Activated T-cell treated with anti-CD3 and anti-CD28 coated beads for 48 hours (primary cell): Measurements from ENCODE around the gene NUP58.

ENCODE experiments used
- DNase-seq: peaks from one replicate; pipeline ENCODE4 v3.0.0-alpha.2; 2020; ENCODE audit warnings: low read depth

The NUP58 gene, protein sequence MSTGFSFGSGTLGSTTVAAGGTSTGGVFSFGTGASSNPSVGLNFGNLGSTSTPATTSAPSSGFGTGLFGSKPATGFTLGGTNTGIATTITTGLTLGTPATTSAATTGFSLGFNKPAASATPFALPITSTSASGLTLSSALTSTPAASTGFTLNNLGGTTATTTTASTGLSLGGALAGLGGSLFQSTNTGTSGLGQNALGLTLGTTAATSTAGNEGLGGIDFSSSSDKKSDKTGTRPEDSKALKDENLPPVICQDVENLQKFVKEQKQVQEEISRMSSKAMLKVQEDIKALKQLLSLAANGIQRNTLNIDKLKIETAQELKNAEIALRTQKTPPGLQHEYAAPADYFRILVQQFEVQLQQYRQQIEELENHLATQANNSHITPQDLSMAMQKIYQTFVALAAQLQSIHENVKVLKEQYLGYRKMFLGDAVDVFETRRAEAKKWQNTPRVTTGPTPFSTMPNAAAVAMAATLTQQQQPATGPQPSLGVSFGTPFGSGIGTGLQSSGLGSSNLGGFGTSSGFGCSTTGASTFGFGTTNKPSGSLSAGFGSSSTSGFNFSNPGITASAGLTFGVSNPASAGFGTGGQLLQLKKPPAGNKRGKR

GRCh38 chr13:25301347-25302113 lies at the start of gene NUP58:
Gene NUP58 (plus strand): TSS chr13:25301625. CDS start chr13:25301774, 149 bp downstream.
- peak; percentile 91 for DNase-seq

DNA sequence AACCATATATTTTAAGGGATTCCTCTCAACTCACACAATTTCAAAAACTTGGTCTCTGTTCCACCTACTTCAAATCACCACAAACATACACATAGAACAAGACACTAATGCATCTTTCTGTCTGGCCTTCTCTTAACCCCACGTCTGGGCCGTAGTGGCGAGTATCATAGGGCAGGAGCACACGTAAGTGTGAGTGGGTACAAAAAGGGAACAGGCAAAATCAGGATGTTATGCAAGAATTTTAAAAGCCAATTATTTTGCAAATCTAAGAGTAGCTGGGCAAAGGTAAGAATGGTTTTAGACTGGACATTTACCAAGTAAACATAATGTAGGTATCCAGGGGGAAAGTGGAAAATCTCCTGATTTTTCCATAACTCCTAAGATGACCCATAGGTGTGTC lies 49.2 kb upstream of the NUP58 start:
- no peak for DNase-seq

GRCh38 chr13:25252752-25253151 lies 48.7 kb upstream of the NUP58 start:
- no peak for DNase-seq

- DNase-seq = no peak
Observed at GRCh38 chr13:25253702-25254101, 47.7 kb upstream of the NUP58 start.

DNA sequence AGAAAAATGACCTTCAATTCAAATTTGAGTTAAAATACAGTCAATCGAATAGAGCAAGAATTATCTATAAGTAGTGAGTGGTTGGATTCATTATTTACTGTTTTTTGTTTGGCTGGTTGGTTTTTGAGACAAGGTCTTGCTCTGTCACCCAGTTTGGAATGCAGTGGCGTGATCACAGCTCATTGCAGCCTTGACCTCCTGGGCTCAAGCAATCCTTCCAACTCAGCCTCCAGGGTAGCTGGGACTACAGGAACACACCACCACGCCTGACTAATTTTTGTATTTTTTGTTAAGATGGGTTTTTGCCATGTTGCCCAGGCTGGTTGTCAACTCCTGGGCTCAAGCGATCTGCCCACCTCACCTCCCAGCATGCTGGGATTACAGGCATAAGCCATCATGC lies 39.2 kb upstream of the NUP58 start:
- no peak for DNase-seq

DNA sequence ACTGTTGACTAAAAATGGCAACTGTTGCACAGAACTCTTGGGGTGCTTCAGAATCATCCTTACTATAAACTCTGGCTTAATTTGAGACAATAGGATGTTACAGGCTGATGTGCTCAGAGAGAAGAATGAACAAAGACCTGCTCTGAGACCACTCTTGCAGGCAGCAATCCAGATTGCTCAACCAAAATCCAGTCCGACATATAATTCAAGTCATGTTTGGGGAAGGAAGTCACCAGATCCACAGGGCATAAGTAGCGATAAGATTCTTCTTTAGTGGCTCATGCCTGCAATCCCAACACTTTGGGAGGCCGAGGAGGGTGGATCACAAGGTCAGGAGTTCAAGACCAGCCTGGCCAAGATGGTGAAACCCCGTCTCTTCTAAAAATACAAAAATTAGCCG lies 34.7 kb upstream of the NUP58 start:
- DNase-seq = no peak

DNA sequence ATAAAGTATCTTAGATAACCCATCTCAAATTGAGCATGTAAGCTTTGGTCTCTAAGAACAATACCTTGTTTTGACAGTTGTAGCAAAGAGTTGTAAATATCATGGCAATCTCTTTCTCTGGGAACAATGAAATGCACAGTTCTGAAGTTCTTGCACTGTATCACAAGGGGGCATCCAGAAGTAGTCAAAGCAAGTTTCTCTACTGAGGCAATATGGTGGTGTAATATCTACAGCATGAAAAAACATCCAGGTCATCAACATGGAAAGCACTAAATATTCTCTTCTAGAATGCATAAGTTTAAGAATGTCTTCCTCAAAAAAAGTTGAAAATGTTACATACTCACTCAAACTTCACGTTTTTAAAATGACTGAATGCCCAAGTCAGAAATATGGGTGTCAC lies 33.7 kb upstream of the NUP58 start:
- DNase-seq = no peak

GRCh38 chr13:25268561-25268960 lies 32.9 kb upstream of the NUP58 start:
- DNase-seq = no peak

- no peak for DNase-seq
Observed at GRCh38 chr13:25276748-25277147, 24.7 kb upstream of the NUP58 start.

GRCh38 chr13:25280396-25280795 lies 21.0 kb upstream of the NUP58 start:
- no peak for DNase-seq

GRCh38 chr13:25281193-25281934 lies 20.1 kb upstream of the NUP58 start:
- DNase-seq = no peak

GRCh38 chr13:25281935-25282332 lies 19.5 kb upstream of the NUP58 start:
- no peak for DNase-seq

GRCh38 chr13:25286308-25286968 lies 15.0 kb upstream of the NUP58 start:
- no peak for DNase-seq

- DNase-seq = peak; percentile 91
Observed at GRCh38 chr13:25286969-25287961, 14.2 kb upstream of the NUP58 start, which contains the start of gene MTMR6. Gene MTMR6 (minus strand): TSS chr13:25287488. CDS start chr13:25287247, 241 bp downstream.

GRCh38 chr13:25288966-25289365 lies 12.5 kb upstream of the NUP58 start:
- no peak for DNase-seq

DNA sequence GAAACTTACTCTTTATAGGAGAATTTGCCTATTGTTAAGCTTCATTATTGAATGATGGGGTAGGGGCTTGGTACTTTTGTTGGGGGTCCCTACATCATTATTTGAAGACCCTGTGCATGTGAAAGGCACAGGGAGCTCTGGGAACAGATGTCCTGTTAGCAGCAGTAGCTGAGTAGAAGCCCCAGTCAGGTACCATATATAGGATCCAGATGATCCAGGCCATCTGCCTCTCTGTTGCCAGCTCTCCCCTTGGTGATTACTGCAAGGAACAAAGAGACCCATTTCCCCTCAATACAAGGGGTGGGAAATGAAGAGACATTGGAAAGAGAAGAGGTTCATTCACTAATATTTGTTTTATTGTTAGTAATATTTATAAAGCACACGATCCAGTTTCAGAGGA lies 9.7 kb upstream of the NUP58 start:
- DNase-seq = no peak

- DNase-seq = no peak
Observed at GRCh38 chr13:25292301-25292700, 9.1 kb upstream of the NUP58 start.

GRCh38 chr13:25295228-25295627 lies 6.2 kb upstream of the NUP58 start:
- no peak for DNase-seq

DNA sequence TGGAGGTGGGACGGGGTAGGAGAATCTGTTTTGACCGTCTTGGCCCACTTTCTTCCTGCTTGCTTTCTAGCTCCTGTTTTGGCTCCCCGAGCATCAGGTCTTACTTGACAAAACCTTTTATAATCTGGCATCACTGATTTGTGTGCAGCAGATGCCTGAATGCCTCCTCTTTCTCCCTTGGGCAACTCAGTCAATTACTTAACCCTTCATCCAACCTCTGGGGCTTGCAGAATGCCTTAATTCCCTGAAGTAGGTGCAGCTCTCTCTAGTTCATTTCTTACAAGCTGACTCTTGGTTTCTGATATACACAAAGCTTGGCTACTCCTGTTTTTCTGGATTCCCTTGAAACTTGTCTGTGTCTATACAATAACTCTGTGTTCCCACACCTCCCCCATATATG lies 5.7 kb upstream of the NUP58 start:
- DNase-seq = no peak

- DNase-seq = no peak
Observed at GRCh38 chr13:25300861-25301346, 521 bp upstream of the NUP58 start.
